Esophagus (tissue), 2 donors: Measurements from ENCODE around the gene TRPM4. TPM values are rescaled to one million over a fixed set of nuclear protein-coding genes. Genes with fewer than 3 reads are reported as not detected.

Experiments
- H3K27ac ChIP-seq, 2 donors: one replicate each; pipeline ENCODE4 v1.5.1; 2013; ENCODE audit warnings: low read depth in 2 of 2, mild to moderate bottlenecking in 2 of 2, inconsistent platforms in 1 of 2, low read length in 1 of 2, moderate library complexity in 1 of 2
- H3K27me3 ChIP-seq, 2 donors: one replicate each; pipeline ENCODE4 v1.6.1; 2013; ENCODE audit warnings: low read length in 2 of 2, control low read depth in 1 of 2, mild to moderate bottlenecking in 1 of 2; ENCODE audit not compliant: insufficient read depth in 2 of 2, control insufficient read depth in 1 of 2
- H3K36me3 ChIP-seq, 2 donors: one replicate each; pipeline ENCODE4 v1.6.1; 2013; ENCODE audit warnings: low read length in 1 of 2; ENCODE audit not compliant: control insufficient read depth in 2 of 2, insufficient read depth in 2 of 2
- H3K4me1 ChIP-seq, 2 donors: one replicate each; pipeline ENCODE4 v1.6.1; 2013; ENCODE audit warnings: low read length in 1 of 2; ENCODE audit not compliant: control insufficient read depth in 2 of 2, insufficient read depth in 2 of 2
- H3K4me3 ChIP-seq, 2 donors: one replicate each; pipeline ENCODE4 v1.5.1; 2013; ENCODE audit warnings: low read length in 2 of 2, mild to moderate bottlenecking in 2 of 2, low read depth in 1 of 2, moderate library complexity in 1 of 2
- H3K9me3 ChIP-seq, 2 donors: one replicate each; pipeline ENCODE4 v1.6.1; 2013; ENCODE audit warnings: mild to moderate bottlenecking in 2 of 2, low read depth in 1 of 2, low read length in 1 of 2, moderate library complexity in 1 of 2; ENCODE audit not compliant: control insufficient read depth in 2 of 2, insufficient read depth in 1 of 2
- WGBS, 2 donors: extraction: QIAGEN DNeasy Blood & Tissue Kit; methylation state at CpG; one replicate each; pipeline ENCODE4 v1.1.7; 2013; 5-methylcytosine and 5-hydroxymethylcytosine counted together
- polyA plus RNA-seq, 2 donors: library from polyadenylated mRNA; stranded (reverse); fragments of 200-250 nt; gene quantifications; one replicate each; pipeline ENCODE4 v1.2.3, GENCODE V29; 2013
- donor health status: healthy with polysubstance abuse.
- donor health status: Bipolar disorder and iron deficiency.

The TRPM4 gene
- polyA plus RNA-seq, 2 donors: 11.4 to 43.7 TPM

DNA sequence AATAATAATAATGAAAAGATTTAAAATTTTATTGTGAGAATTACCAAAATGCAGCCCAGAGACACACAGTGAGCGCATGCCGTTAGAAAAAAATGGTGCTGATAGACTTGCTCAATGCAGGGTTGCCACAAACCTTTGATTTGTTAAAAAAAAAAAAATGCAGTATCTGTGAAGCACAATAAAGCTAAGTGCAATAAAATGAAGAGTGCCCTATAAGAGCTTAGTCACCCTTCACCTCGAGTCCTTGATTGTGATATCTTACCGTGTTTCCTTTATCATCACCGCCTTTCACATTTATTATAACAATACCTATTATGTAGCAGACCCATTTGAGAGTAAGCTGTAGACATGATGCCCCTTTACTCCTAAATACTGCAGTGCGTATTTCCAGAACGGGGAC is 84.2 kb downstream of the TRPM4 start:
- H3K36me3 ChIP-seq: no peaks in the 10 kb centered on the region
- no peak overlapping the region for H3K4me3 ChIP-seq
- H3K27me3 ChIP-seq: no peaks in the 10 kb centered on the region
- WGBS, 2 donors: 82 to 92% methylated on average over 7 of the region's 7 CpGs
- H3K9me3 ChIP-seq: no peaks in the 10 kb centered on the region
- no peaks in the 10 kb centered on the region for H3K4me1 ChIP-seq
- no peak overlapping the region for H3K27ac ChIP-seq

DNA sequence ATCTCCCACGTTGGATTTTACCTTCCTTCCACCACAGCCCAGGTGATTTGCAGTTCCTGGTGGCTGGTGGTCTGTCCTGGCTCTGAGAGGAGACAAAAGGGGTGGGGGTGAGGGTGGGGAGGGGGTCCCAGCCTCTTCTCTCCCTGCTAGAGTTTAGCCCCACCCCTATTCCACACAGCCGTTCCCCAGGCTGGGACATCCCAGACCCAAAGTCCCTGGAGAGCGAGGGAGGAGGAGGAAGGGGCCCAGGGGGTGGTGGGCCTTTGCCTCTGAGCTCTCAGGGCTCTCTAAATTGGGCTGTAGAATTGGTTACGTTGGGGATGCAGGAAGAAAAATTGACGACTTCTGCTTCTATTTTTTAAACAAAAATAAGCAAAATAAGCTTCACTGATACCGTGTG is 85.5 kb downstream of the TRPM4 start:
- no peaks in the 10 kb centered on the region for H3K27me3 ChIP-seq
- no peaks in the 10 kb centered on the region for H3K36me3 ChIP-seq
- 52% methylated on average over 6 of the region's 6 CpGs for WGBS, 2 donors

DNA sequence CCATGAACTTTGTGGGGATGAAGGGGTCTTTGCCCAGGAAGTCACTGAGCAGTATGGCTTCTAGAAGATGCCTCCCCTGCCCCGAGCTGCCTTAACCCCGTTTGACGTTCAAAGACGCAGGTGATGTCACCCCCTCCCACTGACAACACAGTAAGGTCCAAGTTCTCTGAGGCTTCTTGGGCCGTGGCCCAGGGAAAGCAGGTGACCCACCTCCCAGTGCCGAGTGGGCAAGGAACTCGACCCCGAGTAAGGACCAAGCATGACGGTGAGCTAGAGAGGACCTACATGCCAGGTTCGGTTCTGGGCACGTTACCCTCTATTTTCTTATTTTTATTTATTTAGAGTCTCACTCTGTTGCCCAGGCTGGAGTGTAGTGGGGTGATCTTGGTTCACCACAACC is 86.1 kb downstream of the TRPM4 start:
- Histone ChIP-seq H3K27ac (no peak overlapping the region), H3K9me3 (no peaks in the 10 kb centered on the region), H3K4me3 (no peak overlapping the region), H3K36me3 (no peaks in the 10 kb centered on the region), H3K4me1 (no peaks in the 10 kb centered on the region), H3K27me3 (no peaks in the 10 kb centered on the region)
- WGBS, 2 donors: 82 to 84% methylated on average over 11 of the region's 11 CpGs

More for the DNA sequence above, 85.5 kb downstream of the TRPM4 start:
- Histone ChIP-seq H3K4me1 (no peaks in the 10 kb centered on the region), H3K27ac (no peak overlapping the region), H3K4me3 (no peak overlapping the region), H3K9me3 (no peaks in the 10 kb centered on the region)

DNA sequence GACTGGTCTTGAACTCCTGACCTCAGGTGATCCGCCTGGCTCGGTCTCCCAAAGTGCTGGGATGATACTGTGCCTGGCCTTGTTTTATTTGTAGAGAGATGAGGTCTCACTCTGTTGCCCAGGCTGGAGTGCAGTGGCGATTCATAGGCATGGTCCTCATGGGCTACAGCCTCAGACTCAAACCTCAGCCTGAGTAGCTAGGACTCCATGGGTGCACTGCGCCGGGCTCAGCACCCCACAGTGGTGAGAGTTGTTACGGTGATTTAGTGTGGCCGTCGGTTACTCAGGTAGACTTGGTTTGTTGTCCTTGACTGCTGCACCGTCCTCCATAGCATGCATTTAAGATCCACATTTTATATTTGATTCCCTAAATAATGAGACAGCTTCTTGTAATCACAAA is 86.7 kb downstream of the TRPM4 start:
- H3K27me3 ChIP-seq: no peaks in the 10 kb centered on the region
- H3K36me3 ChIP-seq: no peaks in the 10 kb centered on the region
- H3K27ac ChIP-seq: no peak overlapping the region
- H3K9me3 ChIP-seq: no peaks in the 10 kb centered on the region
- 93 to 94% methylated on average over 9 of the region's 9 CpGs for WGBS, 2 donors
- no peak overlapping the region for H3K4me3 ChIP-seq
- H3K4me1 ChIP-seq: no peaks in the 10 kb centered on the region

DNA sequence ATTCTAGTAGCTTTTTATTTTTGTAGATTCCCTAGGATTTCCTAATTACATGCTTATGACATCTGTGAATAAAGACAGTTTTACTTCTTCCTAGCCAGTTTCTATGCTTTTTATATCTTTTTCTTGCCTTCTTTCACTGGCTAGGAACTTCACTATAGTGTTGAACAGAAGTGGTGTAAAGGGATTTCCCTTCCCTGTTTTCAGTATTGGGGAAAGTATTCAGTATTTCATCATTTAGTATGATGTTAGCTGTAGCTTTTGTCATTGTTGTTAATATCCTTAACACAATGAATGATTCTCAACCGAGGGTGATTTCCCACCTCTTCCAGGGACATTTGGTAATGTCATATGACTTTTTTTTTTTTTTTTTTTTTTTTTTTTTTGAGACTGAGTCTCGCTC is 90.1 kb downstream of the TRPM4 start:
- WGBS, 2 donors: 57 to 58% methylated on average over 1 to 2 of the region's 2 CpGs

DNA sequence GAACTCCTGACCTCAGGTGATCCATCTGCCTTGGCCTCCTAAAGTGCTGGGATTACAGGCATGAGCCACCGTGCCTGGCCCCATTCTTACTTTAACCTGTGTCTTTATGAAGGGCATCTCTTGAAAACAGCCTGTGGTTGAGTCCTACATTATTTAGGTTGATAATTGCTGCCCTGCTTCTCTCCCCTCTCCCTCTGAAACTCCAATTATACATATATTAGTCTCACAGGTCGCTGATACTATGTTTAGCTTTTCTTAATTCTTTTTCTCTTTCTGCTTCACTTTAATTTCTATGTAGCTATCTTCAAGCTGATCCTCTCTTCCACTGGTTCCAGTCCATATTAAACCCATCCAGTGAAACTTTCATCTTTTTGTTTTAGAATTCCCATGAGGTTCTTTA is 92.3 kb downstream of the TRPM4 start:
- 76 to 81% methylated on average over 2 of the region's 2 CpGs for WGBS, 2 donors
- H3K9me3 ChIP-seq: no peaks in the 10 kb centered on the region
- H3K4me1 ChIP-seq: no peaks in the 10 kb centered on the region
- no peak overlapping the region for H3K4me3 ChIP-seq
- H3K36me3 ChIP-seq: no peaks in the 10 kb centered on the region
- H3K27me3 ChIP-seq: no peaks in the 10 kb centered on the region
- no peak overlapping the region for H3K27ac ChIP-seq

More for the DNA sequence above, 90.1 kb downstream of the TRPM4 start:
- Histone ChIP-seq H3K4me3 (no peak overlapping the region), H3K9me3 (no peaks in the 10 kb centered on the region), H3K27me3 (no peaks in the 10 kb centered on the region), H3K27ac (no peak overlapping the region), H3K4me1 (no peaks in the 10 kb centered on the region), H3K36me3 (no peaks in the 10 kb centered on the region)

DNA sequence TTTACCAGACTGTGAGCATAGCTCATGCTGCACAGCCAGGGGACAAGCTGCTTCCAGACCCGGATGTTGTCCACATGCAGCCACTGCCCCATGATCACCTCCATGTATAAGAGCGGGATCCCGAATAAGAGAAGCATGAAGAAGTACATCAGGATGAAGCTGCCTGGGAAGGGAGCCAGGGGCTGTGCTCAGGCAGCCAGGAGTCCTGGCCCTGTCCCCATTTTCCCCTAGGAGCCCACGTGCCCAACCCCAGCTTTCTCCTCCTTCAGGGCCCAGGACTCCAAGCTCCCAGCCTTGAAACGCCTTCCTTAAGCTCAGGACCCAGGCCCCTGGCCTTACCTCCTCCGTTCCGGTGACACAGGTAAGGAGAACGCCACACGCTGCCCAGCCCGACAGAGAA is 98.1 kb downstream of the TRPM4 start:
- H3K36me3 ChIP-seq: no peaks in the 10 kb centered on the region
- H3K9me3 ChIP-seq: peaks cover 0 to 5% of the 10 kb centered on the region in 2 donors
- H3K4me3 ChIP-seq: no peak overlapping the region
- 74 to 78% methylated on average over 10 of the region's 10 CpGs for WGBS, 2 donors
- H3K4me1 ChIP-seq: no peaks in the 10 kb centered on the region
- H3K27me3 ChIP-seq: no peaks in the 10 kb centered on the region
- no peak overlapping the region for H3K27ac ChIP-seq

DNA sequence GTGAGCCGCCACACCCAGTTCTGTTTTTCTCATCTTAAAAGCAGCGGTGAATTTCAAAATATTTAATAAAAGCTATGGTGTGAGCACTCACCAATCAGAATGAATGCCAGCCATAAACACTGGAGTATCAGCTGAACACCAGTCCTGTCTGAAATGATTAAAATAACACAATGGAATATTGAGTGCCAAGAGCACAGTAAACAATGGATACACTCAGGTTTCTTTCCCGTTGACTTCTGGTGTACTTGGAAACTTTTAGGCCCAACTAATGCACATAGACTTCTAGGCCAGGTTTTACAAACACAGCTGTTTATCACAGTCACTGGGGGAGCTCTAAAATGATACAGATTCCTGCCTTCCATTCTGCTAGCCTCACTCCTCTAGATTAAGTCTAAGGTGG is 99.1 kb downstream of the TRPM4 start:
- H3K27ac ChIP-seq: no peak overlapping the region
- H3K4me1 ChIP-seq: no peaks in the 10 kb centered on the region
- no peaks in the 10 kb centered on the region for H3K27me3 ChIP-seq
- no peak overlapping the region for H3K4me3 ChIP-seq
- WGBS, 2 donors: 68 to 74% methylated on average over 3 of the region's 3 CpGs
- H3K36me3 ChIP-seq: no peaks in the 10 kb centered on the region
- H3K9me3 ChIP-seq: peaks cover 0 to 5% of the 10 kb centered on the region in 2 donors

Other genes with a start within 250 kb of the TRPM4 start
- gene DHDH, start 224.1 kb upstream of the TRPM4 start, polyA plus RNA-seq: 1 to 10 TPM in 1 of 2 donors, under 1 TPM in 1; 0.57 to 1.3 TPM
- gene BAX, start 202.9 kb upstream of the TRPM4 start, polyA plus RNA-seq: 10 to 100 TPM; 41.7 to 56.9 TPM
- gene FTL, start 192.5 kb upstream of the TRPM4 start, polyA plus RNA-seq: 100 to 1,000 TPM; 645 to 931 TPM
- 10 to 100 TPM; 27.0 to 30.9 TPM for gene GYS1, start 164.5 kb upstream of the TRPM4 start, polyA plus RNA-seq
- 10 to 100 TPM; 56.1 to 87.4 TPM for gene RUVBL2, start 163.9 kb upstream of the TRPM4 start, polyA plus RNA-seq
- gene LHB, start 140.7 kb upstream of the TRPM4 start, polyA plus RNA-seq: under 1 TPM; 0.29 to 0.45 TPM
- gene CGB3, start 133.5 kb upstream of the TRPM4 start, polyA plus RNA-seq: not detected
- gene CGB2, start 125.9 kb upstream of the TRPM4 start, polyA plus RNA-seq: not detected
- gene CGB1, start 120.9 kb upstream of the TRPM4 start, polyA plus RNA-seq: not detected
- gene CGB5, start 113.9 kb upstream of the TRPM4 start, polyA plus RNA-seq: under 1 TPM in 1 of 2 donors, not detected in 1; 0.39 TPM
- not detected for gene CGB8, start 108.7 kb upstream of the TRPM4 start, polyA plus RNA-seq
- gene CGB7, start 100.0 kb upstream of the TRPM4 start, polyA plus RNA-seq: 1 to 10 TPM; 1.4 to 3.5 TPM
- 10 to 100 TPM in 1 of 2 donors, 1 to 10 TPM in 1; 7.7 to 20.0 TPM for gene NTF4, start 93.0 kb upstream of the TRPM4 start, polyA plus RNA-seq
- gene KCNA7, start 85.1 kb upstream of the TRPM4 start, polyA plus RNA-seq: under 1 TPM; 0.01 to 0.02 TPM
- 100 to 1,000 TPM; 160 to 252 TPM for gene SNRNP70, start 72.3 kb upstream of the TRPM4 start, polyA plus RNA-seq
- gene LIN7B, start 43.4 kb upstream of the TRPM4 start, polyA plus RNA-seq: 10 to 100 TPM; 13.7 to 18.5 TPM
- gene C19orf73, start 38.6 kb upstream of the TRPM4 start, polyA plus RNA-seq: 1 to 10 TPM; 2.3 to 5.4 TPM
- 10 to 100 TPM; 15.2 to 28.6 TPM for gene PPFIA3, start 38.2 kb upstream of the TRPM4 start, polyA plus RNA-seq
- gene HRC, start 2.4 kb upstream of the TRPM4 start, polyA plus RNA-seq: under 1 TPM; 0.39 to 0.65 TPM
- 1 to 10 TPM in 1 of 2 donors, under 1 TPM in 1; 0.79 to 1.2 TPM for gene SLC6A16, start 167.4 kb downstream of the TRPM4 start, polyA plus RNA-seq
- gene CD37, start 177.6 kb downstream of the TRPM4 start, polyA plus RNA-seq: 1 to 10 TPM; 2.5 to 3.1 TPM
- 1 to 10 TPM; 6.0 to 8.3 TPM for gene TEAD2, start 204.6 kb downstream of the TRPM4 start, polyA plus RNA-seq
- gene DKKL1, start 206.1 kb downstream of the TRPM4 start, polyA plus RNA-seq: under 1 TPM in 1 of 2 donors, not detected in 1; 0.07 TPM
- not detected for gene KASH5, start 230.5 kb downstream of the TRPM4 start, polyA plus RNA-seq